RWPE2 (cell line): ENCODE data around the gene CHST9.

ENCODE experiments used
- ATAC-seq: fragments of 200-7000 bp; cut with Tn5 transposase; 3 replicates; pipeline ENCODE4 v1.9.1; 2021; ENCODE audit warnings: low read depth
- DNase-seq: peaks from one replicate; pipeline ENCODE4 v3.0.0-alpha.2; 2020; ENCODE audit warnings: low spot score
- H3K27ac ChIP-seq: fragments of 450-650 bp; 2 replicates; pipeline ENCODE4 v1.5.1; 2017; ENCODE audit warnings: mild to moderate bottlenecking; ENCODE audit not compliant: poor library complexity, severe bottlenecking
- H3K27me3 ChIP-seq: fragments of 250-450 bp; sonication (Bioruptor Pico); 2 replicates; pipeline ENCODE4 v1.5.1; 2021; ENCODE audit warnings: mild to moderate bottlenecking, moderate library complexity; ENCODE audit not compliant: insufficient read depth, poor library complexity, severe bottlenecking
- H3K36me3 ChIP-seq: fragments of 250-450 bp; sonication (Bioruptor Pico); 2 replicates; pipeline ENCODE4 v1.5.1; 2020; ENCODE audit warnings: low read depth, mild to moderate bottlenecking, moderate library complexity
- H3K4me1 ChIP-seq: fragments of 250-450 bp; sonication (Bioruptor Pico); 2 replicates; pipeline ENCODE4 v1.5.1; 2021; ENCODE audit warnings: mild to moderate bottlenecking, moderate library complexity; ENCODE audit not compliant: insufficient read depth, poor library complexity, severe bottlenecking
- H3K4me3 ChIP-seq: fragments of 250-450 bp; sonication (Bioruptor Pico); 2 replicates; pipeline ENCODE4 v1.5.1; 2021; ENCODE audit warnings: mild to moderate bottlenecking, moderate library complexity; ENCODE audit not compliant: severe bottlenecking
- H3K9me3 ChIP-seq: fragments of 250-450 bp; sonication (Bioruptor Pico); 2 replicates; pipeline ENCODE4 v1.5.1; 2021; ENCODE audit warnings: mild to moderate bottlenecking, moderate library complexity; ENCODE audit not compliant: severe bottlenecking
- TF ChIP-seq, protein P1 (sequence below): fragments of 450-650 bp; IDR thresholded peaks from one replicate; pipeline ENCODE4 v1.5.1; 2017; ENCODE audit warnings: mild to moderate bottlenecking, moderate library complexity; ENCODE audit not compliant: poor library complexity, severe bottlenecking

The CHST9 gene

DNA sequence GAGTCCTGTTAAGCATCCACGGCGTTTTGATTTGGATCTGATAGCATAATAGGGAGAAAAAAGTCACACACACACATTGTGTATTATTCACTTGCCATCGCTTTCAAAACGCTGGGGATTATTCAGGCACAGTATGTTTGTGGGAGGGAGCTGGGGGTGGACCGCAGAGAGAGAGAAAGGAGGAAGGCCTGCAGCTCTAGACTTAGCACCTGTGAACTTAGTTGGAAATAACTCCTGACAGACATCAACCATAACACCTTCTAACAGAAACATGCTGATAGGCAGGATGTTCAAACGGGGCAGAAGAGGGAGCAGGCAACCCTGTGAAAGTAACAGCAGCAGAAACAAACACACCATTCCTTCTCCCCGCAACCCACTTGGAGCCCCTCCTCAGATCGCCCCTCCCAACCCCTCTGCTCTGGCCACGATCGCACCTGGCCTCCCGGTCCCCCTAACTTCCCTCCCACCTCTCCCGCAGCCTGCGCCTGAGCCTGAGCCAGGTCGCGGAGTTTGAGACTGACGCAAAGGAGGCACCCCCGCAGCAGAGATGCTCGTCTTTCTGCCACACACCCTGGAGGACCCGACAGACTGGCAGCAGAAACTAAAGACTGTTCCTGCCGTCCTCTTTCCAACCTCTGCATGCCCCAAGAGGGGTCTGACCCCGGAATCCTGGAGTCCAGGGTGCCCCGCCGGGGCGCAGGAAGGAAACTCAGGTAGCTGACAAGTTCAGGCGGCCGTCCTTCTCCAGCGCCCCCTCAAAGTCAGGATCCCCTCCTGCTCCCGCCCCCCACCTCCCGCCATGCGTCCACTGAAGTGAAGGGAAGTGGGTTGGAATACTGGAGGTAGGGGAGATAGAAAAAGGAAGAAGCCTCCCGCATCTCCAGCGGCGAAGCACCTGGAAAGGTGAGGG is 738 bp downstream of the CHST9 start:
- TF ChIP-seq, protein P1, sequence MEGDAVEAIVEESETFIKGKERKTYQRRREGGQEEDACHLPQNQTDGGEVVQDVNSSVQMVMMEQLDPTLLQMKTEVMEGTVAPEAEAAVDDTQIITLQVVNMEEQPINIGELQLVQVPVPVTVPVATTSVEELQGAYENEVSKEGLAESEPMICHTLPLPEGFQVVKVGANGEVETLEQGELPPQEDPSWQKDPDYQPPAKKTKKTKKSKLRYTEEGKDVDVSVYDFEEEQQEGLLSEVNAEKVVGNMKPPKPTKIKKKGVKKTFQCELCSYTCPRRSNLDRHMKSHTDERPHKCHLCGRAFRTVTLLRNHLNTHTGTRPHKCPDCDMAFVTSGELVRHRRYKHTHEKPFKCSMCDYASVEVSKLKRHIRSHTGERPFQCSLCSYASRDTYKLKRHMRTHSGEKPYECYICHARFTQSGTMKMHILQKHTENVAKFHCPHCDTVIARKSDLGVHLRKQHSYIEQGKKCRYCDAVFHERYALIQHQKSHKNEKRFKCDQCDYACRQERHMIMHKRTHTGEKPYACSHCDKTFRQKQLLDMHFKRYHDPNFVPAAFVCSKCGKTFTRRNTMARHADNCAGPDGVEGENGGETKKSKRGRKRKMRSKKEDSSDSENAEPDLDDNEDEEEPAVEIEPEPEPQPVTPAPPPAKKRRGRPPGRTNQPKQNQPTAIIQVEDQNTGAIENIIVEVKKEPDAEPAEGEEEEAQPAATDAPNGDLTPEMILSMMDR: no peak
- no peak overlapping the region for H3K27ac ChIP-seq
- no peak overlapping the region for H3K4me3 ChIP-seq
- no peaks in the 10 kb centered on the region for H3K4me1 ChIP-seq
- H3K9me3 ChIP-seq: peaks cover 3% of the 10 kb centered on the region
- ATAC-seq: peak; percentile 53
- H3K36me3 ChIP-seq: no peaks in the 10 kb centered on the region
- H3K27me3 ChIP-seq: peaks cover 81% of the 10 kb centered on the region
- no peak for DNase-seq

DNA sequence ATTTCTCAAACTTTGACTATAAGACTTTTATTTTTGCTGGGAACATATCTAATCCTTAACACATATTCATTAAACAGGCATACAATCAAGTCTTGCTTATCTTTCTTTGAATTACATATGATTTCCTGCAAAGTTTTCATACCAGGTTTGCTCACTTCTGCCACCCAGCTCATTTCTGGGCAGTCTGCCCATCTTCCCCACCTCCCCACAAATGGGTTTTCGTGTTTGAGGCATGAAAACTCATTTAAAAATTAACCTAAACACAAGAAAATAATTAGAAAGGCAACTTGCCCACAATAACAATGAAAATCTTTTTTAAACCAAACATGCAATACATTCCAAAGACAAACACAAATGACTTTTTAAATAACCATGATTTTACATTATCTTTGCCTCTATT is 3.4 kb downstream of the CHST9 start:
- TF ChIP-seq, protein P1: no peak
- H3K27ac ChIP-seq: no peak overlapping the region
- peaks cover 3% of the 10 kb centered on the region for H3K9me3 ChIP-seq
- DNase-seq (no peak), ATAC-seq (no peak)
- no peaks in the 10 kb centered on the region for H3K4me1 ChIP-seq
- H3K4me3 ChIP-seq: no peak overlapping the region
- H3K27me3 ChIP-seq: peaks cover 64% of the 10 kb centered on the region
- H3K36me3 ChIP-seq: no peaks in the 10 kb centered on the region

DNA sequence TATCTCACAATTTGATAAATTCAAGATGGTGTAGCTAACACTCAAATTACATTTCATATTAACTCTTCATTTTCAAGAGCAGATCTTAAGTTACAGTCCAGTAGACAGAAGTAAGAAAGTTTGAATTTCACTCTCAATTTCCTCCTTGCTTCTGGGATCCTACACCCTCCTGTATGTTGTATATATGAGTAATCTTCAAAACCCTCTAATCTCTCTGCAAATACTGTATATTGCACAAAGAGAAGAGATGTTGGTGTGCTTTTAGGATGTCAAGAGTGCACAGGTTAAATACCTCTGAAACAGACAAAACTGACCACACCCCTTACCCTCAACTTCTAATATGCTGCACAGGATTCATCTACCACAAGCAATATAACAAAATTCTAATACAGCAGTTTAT is 6.7 kb downstream of the CHST9 start:
- no peak for ATAC-seq
- peaks cover 3% of the 10 kb centered on the region for H3K9me3 ChIP-seq
- H3K27ac ChIP-seq: no peak overlapping the region
- TF ChIP-seq, protein P1: no peak
- H3K4me1 ChIP-seq: no peaks in the 10 kb centered on the region
- peaks cover 36% of the 10 kb centered on the region for H3K27me3 ChIP-seq
- DNase-seq: no peak
- H3K36me3 ChIP-seq: no peaks in the 10 kb centered on the region
- no peak overlapping the region for H3K4me3 ChIP-seq

DNA sequence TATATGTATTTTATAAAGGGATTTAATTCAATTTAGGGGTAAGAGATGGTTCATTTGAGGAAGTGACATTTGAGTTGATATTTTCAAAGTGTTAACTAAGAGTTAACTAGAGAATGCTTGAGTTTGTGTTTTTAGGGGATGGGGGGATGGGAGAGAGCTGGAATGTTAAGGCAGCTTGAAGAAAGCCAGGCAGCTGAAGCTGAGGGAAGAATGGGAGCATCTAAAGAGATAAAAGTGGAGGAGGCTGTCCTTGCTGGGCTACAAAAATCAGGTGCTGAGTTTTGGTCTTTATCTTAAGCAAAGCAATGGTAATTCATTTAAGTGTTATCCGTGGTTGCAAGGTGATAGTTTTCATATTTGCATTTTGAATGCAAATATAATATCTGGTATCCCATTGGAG is 9.2 kb downstream of the CHST9 start:
- no peaks in the 10 kb centered on the region for H3K36me3 ChIP-seq
- no peak for ATAC-seq
- H3K27me3 ChIP-seq: peaks cover 13% of the 10 kb centered on the region
- H3K4me3 ChIP-seq: no peak overlapping the region
- H3K9me3 ChIP-seq: no peaks in the 10 kb centered on the region
- no peak overlapping the region for H3K27ac ChIP-seq
- DNase-seq: no peak
- TF ChIP-seq, protein P1: no peak
- no peaks in the 10 kb centered on the region for H3K4me1 ChIP-seq

DNA sequence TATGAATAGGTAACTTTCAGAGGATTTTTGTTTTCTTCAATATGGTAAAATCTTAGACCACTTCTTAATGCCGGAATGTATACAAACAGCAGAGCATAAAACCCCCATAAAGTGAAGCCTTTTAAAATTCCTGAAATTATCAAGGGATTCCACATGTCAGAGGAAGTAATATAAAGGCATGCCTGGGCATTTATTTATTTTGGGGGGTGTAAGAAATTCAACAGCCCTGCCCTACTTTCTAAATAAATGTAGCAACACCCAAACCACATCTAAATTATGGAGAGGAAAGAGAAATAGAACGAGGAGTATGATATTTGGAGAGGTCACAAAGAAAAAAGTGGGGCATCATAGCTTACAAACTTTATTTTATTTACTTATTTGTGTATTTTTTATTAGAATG is 9.9 kb downstream of the CHST9 start:
- Histone ChIP-seq H3K9me3 (no peaks in the 10 kb centered on the region), H3K27me3 (peaks cover 11% of the 10 kb centered on the region), H3K27ac (no peak overlapping the region), H3K4me3 (no peak overlapping the region), H3K4me1 (no peaks in the 10 kb centered on the region), H3K36me3 (no peaks in the 10 kb centered on the region)
- DNase-seq (no peak), ATAC-seq (no peak)
- TF ChIP-seq, protein P1: no peak
